Gastrocnemius medialis (tissue), 4 donors: ENCODE data around the gene FOXRED2. TPM values are rescaled to one million over a fixed set of nuclear protein-coding genes. Genes with fewer than 3 reads are reported as not detected.

Source experiments
- ATAC-seq, 2 donors: fragments of 150-250 bp; one replicate each; pipeline ENCODE4 v1.9.1; 2016
- DNase-seq, 2 donors: peaks; one replicate each; pipeline ENCODE4 v3.0.0-alpha.2; 2019
- H3K27ac ChIP-seq, 4 donors: fragments of 200-600 bp; sonication (generic); 1 replicate in 1 of 4; 2 replicates in 3 of 4; pipeline ENCODE4 v1.5.1; 2016 to 2018; ENCODE audit warnings: mild to moderate bottlenecking in 2 of 4, moderate library complexity in 1 of 4
- H3K27me3 ChIP-seq, 3 donors: fragments of 200-600 bp; sonication (generic) in 2 of 3; 1 replicate in 1 of 3; 2 replicates in 2 of 3; pipeline versions ENCODE4 v1.5.1 to v1.6.0; 2016 to 2019; ENCODE audit warnings: mild to moderate bottlenecking in 1 of 3, moderate library complexity in 1 of 3
- H3K36me3 ChIP-seq, 2 donors: fragments of 200-600 bp; sonication (generic) in 1 of 2; one replicate each; pipeline ENCODE4 v1.5.1; 2017 to 2018
- H3K4me1 ChIP-seq, 2 donors: fragments of 200-600 bp; sonication (generic) in 1 of 2; one replicate each; pipeline ENCODE4 v1.5.1; 2016 to 2017; ENCODE audit warnings: mild to moderate bottlenecking in 2 of 2
- H3K4me3 ChIP-seq, 4 donors: fragments of 200-600 bp; sonication (generic) in 3 of 4; 1 replicate in 1 of 4; 2 replicates in 3 of 4; pipeline ENCODE4 v1.5.1; 2016 to 2019; ENCODE audit warnings: mild to moderate bottlenecking in 2 of 4
- H3K9me3 ChIP-seq, 3 donors: fragments of 200-600 bp; sonication (generic) in 2 of 3; 1 replicate in 1 of 3; 2 replicates in 2 of 3; pipeline ENCODE4 v1.5.1; 2016 to 2019
- CTCF ChIP-seq, 5 experiments: fragments of 450-650 bp in 3 of 5; fragments of 200-600 bp in 2 of 5; sonication (generic) in 2 of 5; IDR thresholded peaks in 4 of 5; conservative IDR thresholded peaks in 1 of 5; 1 replicate in 4 of 5; 2 replicates in 1 of 5; pipeline ENCODE4 v1.5.1; 2016 to 2019; ENCODE audit warnings: antibody characterized with exemption in 5 of 5, mild to moderate bottlenecking in 3 of 5, moderate library complexity in 3 of 5
- POLR2A ChIP-seq, 2 donors: fragments of 450-650 bp; IDR thresholded peaks; one replicate each; pipeline ENCODE4 v1.6.1; 2017; ENCODE audit warnings: antibody characterized with exemption in 2 of 2, mild to moderate bottlenecking in 2 of 2, moderate library complexity in 2 of 2
- in situ Hi-C, 4 donors: fragments of 200-750 bp; cut with MboI; loops; one replicate each; pipeline versions ENCODE4 v1.15.0 to v1.8.0; 2017; ENCODE audit warnings: low sequenced_read_pairs in 4 of 4
- intact Hi-C: fragments of 100-400 bp; cut with DNase I; formaldehyde crosslinking; loops from one replicate; pipeline ENCODE4 v1.15.1; 2023; ENCODE audit warnings: low total_unique reads
- total RNA-seq, 4 donors: library from RNA; depleted of rRNA; stranded (reverse); fragments of >200 nt; gene quantifications; one replicate each; pipeline versions ENCODE4 v1.1.0 to v1.2.3, GENCODE V29; 2016

The FOXRED2 gene
- 10 to 100 TPM in 1 of 4 donors, 1 to 10 TPM in 3; 2.6 to 13.6 (median 5.1) TPM for total RNA-seq

GRCh38 chr22:36506637-36507517 is at the start of gene FOXRED2:
Gene FOXRED2, minus strand, starts transcription at chr22:36507040. Its CDS starts 618 bp downstream, at chr22:36506422.
- Histone ChIP-seq H3K4me3 (peak within 1 kb of the TSS; percentile 55 to 65 (median 60)), H3K36me3 (peaks cover 0 to 17% of the 10 kb centered on the region in 2 donors), H3K9me3 (no peaks in the 10 kb centered on the region), H3K27ac (peak within 1 kb of the TSS; percentile 77 to 91 (median 80)), H3K27me3 (no peaks in the 10 kb centered on the region), H3K4me1 (peaks cover 5 to 17% of the 10 kb centered on the region in 2 donors)
- DNase-seq, result peak; percentile 72 to 84
- peak; percentile 80 to 81 for ATAC-seq
- in situ Hi-C loops (no loop called here), intact Hi-C loops (loop anchor here (2.0 kb wide), 1 partner anchor 22 kb away; the partner anchor contains the start of gene EIF3D)
- no peak for TF ChIP-seq CTCF (IDR thresholded peaks at IDR 0.05 in 4 of 5, conservative IDR thresholded peaks at IDR 0.05 in 1 of 5)
- TF ChIP-seq POLR2A (IDR thresholded peaks at IDR 0.05), result peak; percentile 75 to 85

DNA sequence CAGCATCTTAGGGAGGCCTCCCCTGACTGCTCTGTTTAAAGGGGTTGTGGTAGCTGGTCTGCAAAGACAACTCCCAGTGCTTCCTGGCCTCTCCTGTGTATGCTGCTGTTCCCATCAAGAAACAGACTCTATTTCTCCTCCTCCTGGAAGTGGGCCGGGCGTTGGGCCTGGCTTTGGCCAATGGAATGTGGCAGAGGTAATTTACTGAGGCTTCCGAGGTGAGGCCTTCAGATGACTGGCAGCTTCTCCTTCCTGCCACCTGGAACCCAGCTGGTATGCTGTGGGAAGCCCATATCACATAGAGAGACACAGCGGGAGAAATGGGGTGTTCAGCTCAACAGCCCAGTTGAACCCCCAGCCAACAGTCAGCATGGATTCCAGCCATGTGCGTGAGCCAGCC is 47.3 kb upstream of the FOXRED2 start:
- Histone ChIP-seq H3K4me3 (no peak overlapping the region), H3K9me3 (no peaks in the 10 kb centered on the region), H3K36me3 (no peaks in the 10 kb centered on the region), H3K27me3 (peaks cover 13 to 24% (median 19%) of the 10 kb centered on the region in 3 donors), H3K27ac (no peak overlapping the region), H3K4me1 (no peaks in the 10 kb centered on the region)
- ATAC-seq, result no peak
- in situ Hi-C loops (no loop called here), intact Hi-C loops (no loop called here)
- no peak for TF ChIP-seq CTCF (IDR thresholded peaks at IDR 0.05 in 4 of 5, conservative IDR thresholded peaks at IDR 0.05 in 1 of 5)
- no peak for TF ChIP-seq POLR2A (IDR thresholded peaks at IDR 0.05)
- no peak for DNase-seq

DNA sequence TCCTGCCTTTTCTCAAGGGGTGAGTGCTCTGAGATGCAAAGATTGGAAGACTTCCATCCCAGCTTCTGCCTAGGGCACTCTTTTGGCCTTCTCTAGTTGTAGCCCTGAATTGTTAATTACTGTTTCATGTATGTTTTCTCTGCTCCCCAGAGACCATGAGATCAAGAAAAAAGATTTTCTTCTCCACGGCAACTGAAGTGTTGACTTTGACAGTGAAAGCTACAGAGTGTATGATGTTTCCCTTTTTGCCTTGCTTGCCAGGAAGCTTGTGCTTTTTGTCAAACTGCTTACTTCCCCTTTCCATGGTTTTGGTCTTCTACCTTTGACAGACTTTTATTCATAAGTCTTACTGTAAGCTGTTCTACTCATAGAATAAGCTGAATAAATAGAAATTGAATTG is 45.4 kb upstream of the FOXRED2 start:
- no peaks in the 10 kb centered on the region for H3K4me1 ChIP-seq
- ATAC-seq (no peak), DNase-seq (no peak)
- peaks cover 19 to 28% (median 22%) of the 10 kb centered on the region in 3 donors for H3K27me3 ChIP-seq
- H3K4me3 ChIP-seq, result no peak overlapping the region
- no peaks in the 10 kb centered on the region for H3K36me3 ChIP-seq
- in situ Hi-C loops, result no loop called here
- no peak overlapping the region for H3K27ac ChIP-seq
- intact Hi-C loops, result no loop called here
- TF ChIP-seq CTCF (IDR thresholded peaks at IDR 0.05 in 4 of 5, conservative IDR thresholded peaks at IDR 0.05 in 1 of 5), result no peak
- TF ChIP-seq POLR2A (IDR thresholded peaks at IDR 0.05), result no peak
- H3K9me3 ChIP-seq, result no peaks in the 10 kb centered on the region

GRCh38 chr22:36550701-36551495 is 44.1 kb upstream of the FOXRED2 start:
- DNase-seq (no peak), ATAC-seq (no peak)
- no peak overlapping the region for H3K4me3 ChIP-seq
- peaks cover 19 to 32% (median 26%) of the 10 kb centered on the region in 3 donors for H3K27me3 ChIP-seq
- H3K4me1 ChIP-seq, result no peaks in the 10 kb centered on the region
- H3K9me3 ChIP-seq, result no peaks in the 10 kb centered on the region
- TF ChIP-seq POLR2A (IDR thresholded peaks at IDR 0.05), result no peak
- TF ChIP-seq CTCF (IDR thresholded peaks at IDR 0.05 in 4 of 5, conservative IDR thresholded peaks at IDR 0.05 in 1 of 5), result no peak
- no peaks in the 10 kb centered on the region for H3K36me3 ChIP-seq
- in situ Hi-C loops (no loop called here), intact Hi-C loops (no loop called here)
- no peak overlapping the region for H3K27ac ChIP-seq
